Endothelial cell of umbilical vein (primary cell): ENCODE measurements around the gene C9orf153. TPM values are rescaled to one million over a fixed set of nuclear protein-coding genes. Genes with fewer than 3 reads are reported as not detected.

ENCODE experiments used
- BruUV-seq: library from RNA; stranded (reverse); fragments of 400-500 nt; replicated peaks from 2 replicates; lab custom pipeline; 2021; lab: Mats Ljungman, UMichigan
- CTCF ChIA-PET: fragments of 300-600, 350-600 bp; sonication (Branson Sonifier 250); formaldehyde crosslinking; loops from one replicate; lab custom pipeline; 2021; ENCODE audit warnings: antibody characterized with exemption, inconsistent platforms; lab: Charles Lee
- POLR2A ChIA-PET: fragments of 300-600, 350-600 bp; sonication (Branson Sonifier 250); formaldehyde crosslinking; loops from one replicate; lab custom pipeline; 2021; ENCODE audit warnings: antibody characterized with exemption, inconsistent platforms; lab: Charles Lee
- DNase-seq: peaks from one replicate; pipeline ENCODE4 v3.0.0-alpha.2; 2011; ENCODE audit warnings: low read depth, low spot score
- FAIRE-seq: peaks from 2 replicates; lab custom pipeline; 2011; peaks lifted over from hg19 to GRCh38; lab: Jason Lieb, UNC
- H2AFZ ChIP-seq: 2 replicates; pipeline ENCODE4 v1.6.0; 2012; ENCODE audit warnings: low read depth, low read length, control low read depth, inconsistent platforms
- H3K27ac ChIP-seq: 2 replicates; pipeline ENCODE4 v1.5.1; 2011; ENCODE audit warnings: low read depth, mild to moderate bottlenecking, control low read depth, low read length, moderate library complexity; ENCODE audit not compliant: insufficient read depth
- H3K27me3 ChIP-seq, 2 experiments: 2 replicates each; pipeline versions ENCODE4 v1.6.0 to v1.6.1; 2011; ENCODE audit warnings: low read length in 2 of 2, mixed read lengths in 1 of 2; ENCODE audit not compliant: control insufficient read depth in 2 of 2, insufficient read depth in 2 of 2
- H3K36me3 ChIP-seq, 2 experiments: 2 replicates in 1 of 2; 3 replicates in 1 of 2; pipeline ENCODE4 v1.5.1; 2011; ENCODE audit warnings: low read length in 2 of 2, mild to moderate bottlenecking in 1 of 2, moderate library complexity in 1 of 2; ENCODE audit not compliant: control insufficient read depth in 2 of 2, insufficient read depth in 2 of 2; ENCODE audit errors: extremely low read depth in 1 of 2
- H3K4me1 ChIP-seq: 3 replicates; pipeline ENCODE4 v1.5.1; 2011; ENCODE audit warnings: mild to moderate bottlenecking, low read length; ENCODE audit not compliant: control insufficient read depth, insufficient read depth; ENCODE audit errors: extremely low read depth
- H3K4me2 ChIP-seq: 2 replicates; pipeline ENCODE4 v1.6.1; 2011; ENCODE audit warnings: low read length, control low read depth, mixed read lengths; ENCODE audit not compliant: insufficient read depth
- H3K4me3 ChIP-seq, 3 experiments: fragments of 200-600 bp in 1 of 3; sonication (generic), shearing (Covaris generic) in 1 of 3; replicated peaks in 1 of 3; 2 replicates each; pipeline ENCODE4 v1.5.1; 2011 to 2016; ENCODE audit warnings: control low read depth in 3 of 3, low read length in 3 of 3, mild to moderate bottlenecking in 2 of 3, inconsistent platforms in 1 of 3, low read depth in 1 of 3, moderate library complexity in 1 of 3; ENCODE audit not compliant: insufficient read depth in 1 of 3
- H3K79me2 ChIP-seq: 2 replicates; pipeline ENCODE4 v1.6.0; 2012; ENCODE audit warnings: low read length, inconsistent platforms; ENCODE audit not compliant: control insufficient read depth, insufficient read depth
- H3K9ac ChIP-seq: replicated peaks from 2 replicates; pipeline ENCODE3; 2011; ENCODE audit warnings: low read length, control low read depth; ENCODE audit not compliant: insufficient read depth; ENCODE audit errors: extremely low read depth
- H3K9me1 ChIP-seq: replicated peaks from 3 replicates; pipeline ENCODE4 v1.6.0; 2011; ENCODE audit warnings: mild to moderate bottlenecking, low read length; ENCODE audit not compliant: control insufficient read depth, insufficient read depth; ENCODE audit errors: extremely low read depth
- H3K9me3 ChIP-seq: replicated peaks from 2 replicates; pipeline ENCODE4 v1.5.1; 2012; ENCODE audit warnings: low read length, inconsistent platforms; ENCODE audit not compliant: control insufficient read depth, insufficient read depth
- H4K20me1 ChIP-seq: replicated peaks from 2 replicates; pipeline ENCODE3; 2011; ENCODE audit warnings: mild to moderate bottlenecking, low read length; ENCODE audit not compliant: control insufficient read depth, insufficient read depth; ENCODE audit errors: extremely low read depth
- CTCF ChIP-seq, 2 donors: IDR thresholded peaks; 1 replicate in 1 of 2; 2 replicates in 1 of 2; pipeline ENCODE4 v1.5.1; 2011; ENCODE audit warnings: low read length in 2 of 2, mild to moderate bottlenecking in 2 of 2, moderate library complexity in 2 of 2, control low read depth in 1 of 2, inconsistent platforms in 1 of 2, low read depth in 1 of 2; ENCODE audit not compliant: insufficient read depth in 1 of 2; ENCODE audit errors: extremely low read depth in 1 of 2
- EZH2 ChIP-seq: IDR thresholded peaks from 2 replicates; pipeline ENCODE4 v1.6.1; 2012; ENCODE audit warnings: borderline replicate concordance, low read depth, mild to moderate bottlenecking, moderate library complexity, low read length, inconsistent platforms; ENCODE audit not compliant: severe bottlenecking
- FOS ChIP-seq: IDR thresholded peaks from 2 replicates; pipeline ENCODE4 v1.6.1; 2011; ENCODE audit warnings: mild to moderate bottlenecking, low read length, moderate library complexity, borderline replicate concordance; ENCODE audit not compliant: insufficient read depth
- GATA2 ChIP-seq: IDR thresholded peaks from 2 replicates; pipeline ENCODE4 v1.7.0; 2011; ENCODE audit warnings: low read depth, mild to moderate bottlenecking, moderate library complexity, mixed read lengths, low read length; ENCODE audit not compliant: insufficient read length, insufficient read depth
- JUN ChIP-seq: IDR thresholded peaks from 2 replicates; pipeline ENCODE4 v1.6.1; 2011; ENCODE audit warnings: borderline replicate concordance, low read depth; ENCODE audit not compliant: insufficient read length, insufficient read depth
- MAX ChIP-seq: IDR thresholded peaks from 2 replicates; pipeline ENCODE4 v1.6.1; 2011; ENCODE audit not compliant: insufficient read depth, insufficient read length
- MYC ChIP-seq: IDR thresholded peaks from one replicate; pipeline ENCODE4 v1.6.1; 2011; ENCODE audit warnings: mild to moderate bottlenecking, low read depth, low read length
- POLR2AphosphoS5 ChIP-seq: IDR thresholded peaks from 2 replicates; pipeline ENCODE4 v1.6.1; 2012; ENCODE audit warnings: low read depth, mild to moderate bottlenecking, control low read depth, low read length, moderate library complexity; ENCODE audit not compliant: insufficient read depth
- dilution Hi-C: fragments of 300-500 bp; cut with MboI; formaldehyde crosslinking; loops from one replicate; pipeline ENCODE4 v1.15.0; 2019; ENCODE audit warnings: low sequenced_read_pairs; ENCODE audit not compliant: extremely low pct_ligation_motif_present
- intact Hi-C: fragments of 100-400 bp; cut with micrococcal nuclease; formaldehyde crosslinking; loops from one replicate; pipeline ENCODE4 v1.10.0; 2022
- polyA plus RNA-seq, 4 experiments: library from polyadenylated mRNA; depleted of rRNA in 3 of 4; stranded (reverse) in 3 of 4; unstranded in 1 of 4; fragments of >200 nt; gene quantifications; 2 replicates each; pipeline versions ENCODE4 v1.2.1 to v1.2.3, GENCODE V29; 2011 to 2012; ENCODE audit warnings: missing spikeins in 1 of 4
- total RNA-seq: library from RNA; stranded (reverse); gene quantifications from 2 replicates; pipeline ENCODE4 v1.2.3, GENCODE V29; 2021

The C9orf153 gene
- total and polyA plus RNA-seq, 2 donors (not counting 3 experiments of a cell fraction or from before 2014, with no cell fraction given): 0.66 TPM; not detected in 1

- H2AFZ ChIP-seq: no peak overlapping the region
- H3K4me2 ChIP-seq: no peak overlapping the region
- H3K9ac ChIP-seq: no peak overlapping the region
- no TSS peak for BruUV-seq
- DNase-seq (no peak), FAIRE-seq (no peak)
- no peak for TF ChIP-seq EZH2
- TF ChIP-seq POLR2AphosphoS5: no peak
- no peak for TF ChIP-seq GATA2
- TF ChIP-seq JUN: no peak
- TF ChIP-seq FOS: no peak
- no peak for TF ChIP-seq MAX
- TF ChIP-seq MYC: no peak
- no peak for TF ChIP-seq CTCF (IDR thresholded peaks at IDR 0.05; ENCODE audit: extremely low read depth in 1 of 2, insufficient read depth in 1 of 2, low read depth in 1 of 2, low read length in 2 of 2)
- H3K4me3 ChIP-seq: no peak overlapping the region
- H3K79me2 ChIP-seq: no peaks in the 10 kb centered on the region
- intact Hi-C loops (no loop called here), dilution Hi-C loops (no loop called here)
- H3K36me3 ChIP-seq: no peaks in the 10 kb centered on the region
- no peaks in the 10 kb centered on the region for H3K27me3 ChIP-seq
- POLR2A ChIA-PET: no interaction called here
- H3K4me1 ChIP-seq: no peaks in the 10 kb centered on the region
- no peaks in the 10 kb centered on the region for H3K9me1 ChIP-seq
- CTCF ChIA-PET: interaction anchor here (0.7 kb wide), 1 partner anchor 270 kb away, joined by 4 read pairs; no protein-coding TSS in a partner anchor
- no peak overlapping the region for H3K27ac ChIP-seq
- no peaks in the 10 kb centered on the region for H4K20me1 ChIP-seq
- no peaks in the 10 kb centered on the region for H3K9me3 ChIP-seq
These were observed 77.8 kb downstream of the C9orf153 start for GRCh38 chr9:86181379-86182315.
